ENCODE measurements around the gene DIS3L2. TPM values are rescaled to one million over a fixed set of nuclear protein-coding genes. Genes with fewer than 3 reads are reported as not detected.
"Not testable (repeated sequence)": the region's sequence is repeated elsewhere in the genome, so short reads cannot be mapped to it uniquely, and the experiment has no call there.

The DIS3L2 gene
- total RNA-seq, 1 experiment from 2014 or later = 28.5 TPM

DNA sequence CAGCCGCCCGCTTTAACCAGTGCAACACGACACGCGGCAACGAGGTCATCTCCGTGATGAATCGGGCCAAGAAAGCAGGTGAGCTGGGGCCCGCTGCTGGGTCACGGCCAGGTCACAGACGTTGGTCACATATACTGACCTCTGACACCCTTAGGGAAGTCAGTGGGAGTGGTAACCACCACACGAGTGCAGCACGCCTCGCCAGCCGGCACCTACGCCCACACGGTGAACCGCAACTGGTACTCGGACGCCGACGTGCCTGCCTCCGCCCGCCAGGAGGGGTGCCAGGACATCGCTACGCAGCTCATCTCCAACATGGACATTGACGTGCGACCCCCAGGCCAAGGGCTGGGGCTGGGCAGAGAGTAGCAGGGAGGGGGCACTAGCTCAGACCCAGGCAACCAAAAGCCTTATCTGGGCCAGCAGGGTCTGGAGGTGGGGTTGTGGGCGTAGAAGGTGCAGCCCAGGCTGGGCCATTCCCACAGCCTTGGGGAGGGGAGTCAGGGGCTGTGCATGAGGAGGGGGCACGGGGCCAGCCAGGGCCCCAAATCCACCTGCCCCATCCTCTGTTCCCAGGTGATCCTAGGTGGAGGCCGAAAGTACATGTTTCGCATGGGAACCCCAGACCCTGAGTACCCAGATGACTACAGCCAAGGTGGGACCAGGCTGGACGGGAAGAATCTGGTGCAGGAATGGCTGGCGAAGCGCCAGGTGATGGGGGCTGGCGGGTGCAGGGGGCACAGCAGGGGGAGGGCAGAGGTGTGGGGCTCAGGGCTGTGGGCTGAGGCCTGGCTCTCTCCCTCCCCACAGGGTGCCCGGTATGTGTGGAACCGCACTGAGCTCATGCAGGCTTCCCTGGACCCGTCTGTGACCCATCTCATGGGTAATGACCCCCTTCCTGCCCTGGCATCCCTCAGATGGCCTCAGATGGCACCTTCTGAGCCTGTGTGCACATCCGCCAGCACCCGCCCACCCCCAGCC is 418.4 kb downstream of the DIS3L2 start:
- H3K4me3 Mint-ChIP-seq, POLR2A ChIA-PET, ATAC-seq, H3K4me1 Mint-ChIP-seq, H3K9me3 Mint-ChIP-seq, H3K36me3 Mint-ChIP-seq, H3K27ac Mint-ChIP-seq: not testable (repeated sequence)
- H3K27me3 Mint-ChIP-seq (ENCODE audit: low read depth) = peaks cover 28% of the 10 kb centered on the region
- peak; percentile 10 for DNase-seq (ENCODE audit: low spot score)
- CTCF ChIA-PET = interaction anchor here (1.3 to 6.1 kb wide), 2 partner anchors 13 to 57 kb away, joined by 3 to 48 read pairs; no protein-coding TSS in a partner anchor

DNA sequence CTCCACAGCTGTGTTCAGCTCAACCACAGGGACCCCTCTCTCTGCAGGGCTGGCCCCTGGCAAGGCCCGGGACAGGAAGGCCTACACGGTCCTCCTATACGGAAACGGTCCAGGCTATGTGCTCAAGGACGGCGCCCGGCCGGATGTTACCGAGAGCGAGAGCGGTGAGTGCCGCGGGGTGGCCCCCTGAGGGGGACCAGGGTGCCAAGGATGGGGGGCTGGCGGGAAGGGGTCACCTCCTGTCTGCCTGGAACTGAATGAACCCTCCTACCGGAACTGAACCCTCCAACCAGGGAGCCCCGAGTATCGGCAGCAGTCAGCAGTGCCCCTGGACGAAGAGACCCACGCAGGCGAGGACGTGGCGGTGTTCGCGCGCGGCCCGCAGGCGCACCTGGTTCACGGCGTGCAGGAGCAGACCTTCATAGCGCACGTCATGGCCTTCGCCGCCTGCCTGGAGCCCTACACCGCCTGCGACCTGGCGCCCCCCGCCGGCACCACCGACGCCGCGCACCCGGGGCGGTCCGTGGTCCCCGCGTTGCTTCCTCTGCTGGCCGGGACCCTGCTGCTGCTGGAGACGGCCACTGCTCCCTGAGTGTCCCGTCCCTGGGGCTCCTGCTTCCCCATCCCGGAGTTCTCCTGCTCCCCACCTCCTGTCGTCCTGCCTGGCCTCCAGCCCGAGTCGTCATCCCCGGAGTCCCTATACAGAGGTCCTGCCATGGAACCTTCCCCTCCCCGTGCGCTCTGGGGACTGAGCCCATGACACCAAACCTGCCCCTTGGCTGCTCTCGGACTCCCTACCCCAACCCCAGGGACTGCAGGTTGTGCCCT is 419.9 kb downstream of the DIS3L2 start:
- POLR2A ChIA-PET, H3K4me1 Mint-ChIP-seq, CTCF ChIA-PET, H3K27ac Mint-ChIP-seq, H3K36me3 Mint-ChIP-seq, H3K4me3 Mint-ChIP-seq, H3K9me3 Mint-ChIP-seq: not testable (repeated sequence)
- H3K27me3 Mint-ChIP-seq (ENCODE audit: low read depth) = peaks cover 43% of the 10 kb centered on the region
- peak; percentile 59 for ATAC-seq
- DNase-seq (ENCODE audit: low spot score) = peak; percentile 52

DNA sequence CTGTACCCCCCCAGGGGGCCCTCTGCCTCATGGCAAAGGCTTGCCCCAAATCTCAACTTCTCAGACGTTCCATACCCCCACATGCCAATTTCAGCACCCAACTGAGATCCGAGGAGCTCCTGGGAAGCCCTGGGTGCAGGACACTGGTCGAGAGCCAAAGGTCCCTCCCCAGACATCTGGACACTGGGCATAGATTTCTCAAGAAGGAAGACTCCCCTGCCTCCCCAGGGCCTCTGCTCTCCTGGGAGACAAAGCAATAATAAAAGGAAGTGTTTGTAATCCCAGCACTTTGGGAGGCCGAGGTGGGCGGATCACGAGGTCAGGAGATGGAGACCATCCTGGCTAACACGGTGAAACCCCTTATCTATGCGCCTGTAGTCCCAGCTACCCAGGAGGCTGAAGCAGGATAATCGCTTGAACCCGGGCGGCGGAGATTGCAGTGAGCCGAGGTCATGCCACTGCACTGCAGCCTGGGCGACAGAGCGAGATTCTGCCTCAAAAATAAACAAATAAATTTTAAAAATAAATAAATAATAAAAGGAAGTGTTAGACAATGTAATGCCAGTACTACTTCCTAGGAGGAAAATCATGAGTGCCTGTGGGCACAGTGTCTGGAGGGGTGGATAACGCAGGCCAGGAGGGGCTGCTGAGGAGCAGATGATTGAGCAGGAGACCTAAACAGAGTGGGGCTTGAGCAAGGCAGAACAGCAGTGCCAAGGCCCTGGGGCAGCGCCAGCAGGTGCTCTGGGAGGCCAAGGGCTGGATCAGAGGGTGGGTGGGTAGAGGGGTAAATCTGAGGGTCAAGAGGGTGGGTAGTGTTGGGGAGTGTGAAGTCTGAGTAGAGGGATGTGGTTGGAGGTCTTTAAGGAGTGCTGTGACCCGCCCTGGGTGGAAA is 421.1 kb downstream of the DIS3L2 start:
- TF ChIP-seq, protein P1, sequence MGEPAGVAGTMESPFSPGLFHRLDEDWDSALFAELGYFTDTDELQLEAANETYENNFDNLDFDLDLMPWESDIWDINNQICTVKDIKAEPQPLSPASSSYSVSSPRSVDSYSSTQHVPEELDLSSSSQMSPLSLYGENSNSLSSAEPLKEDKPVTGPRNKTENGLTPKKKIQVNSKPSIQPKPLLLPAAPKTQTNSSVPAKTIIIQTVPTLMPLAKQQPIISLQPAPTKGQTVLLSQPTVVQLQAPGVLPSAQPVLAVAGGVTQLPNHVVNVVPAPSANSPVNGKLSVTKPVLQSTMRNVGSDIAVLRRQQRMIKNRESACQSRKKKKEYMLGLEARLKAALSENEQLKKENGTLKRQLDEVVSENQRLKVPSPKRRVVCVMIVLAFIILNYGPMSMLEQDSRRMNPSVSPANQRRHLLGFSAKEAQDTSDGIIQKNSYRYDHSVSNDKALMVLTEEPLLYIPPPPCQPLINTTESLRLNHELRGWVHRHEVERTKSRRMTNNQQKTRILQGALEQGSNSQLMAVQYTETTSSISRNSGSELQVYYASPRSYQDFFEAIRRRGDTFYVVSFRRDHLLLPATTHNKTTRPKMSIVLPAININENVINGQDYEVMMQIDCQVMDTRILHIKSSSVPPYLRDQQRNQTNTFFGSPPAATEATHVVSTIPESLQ (CRISPR knock-in tag; IDR thresholded peaks at IDR 0.05) = no peak
- TF ChIP-seq ELF4 (CRISPR knock-in tag; IDR thresholded peaks at IDR 0.05; ENCODE audit: low read depth) (no peak), TP53 (CRISPR knock-in tag; IDR thresholded peaks at IDR 0.05) (no peak), ZNF423 (CRISPR knock-in tag; IDR thresholded peaks at IDR 0.05) (no peak), HMGA2 (CRISPR knock-in tag; IDR thresholded peaks at IDR 0.05) (no peak)
- Mint-ChIP-seq H3K36me3 (no peaks in the 10 kb centered on the region; the same call in 1 of the 2 replicates), H3K4me1 (peaks cover 9% of the 10 kb centered on the region), H3K4me3 (no peak overlapping the region), H3K27ac (no peak overlapping the region), H3K27me3 (ENCODE audit: low read depth) (peaks cover 54% of the 10 kb centered on the region), H3K9me3 (no peaks in the 10 kb centered on the region)
- DNase-seq (ENCODE audit: low spot score) (no peak), ATAC-seq (no peak)
- ChIA-PET POLR2A (no interaction called here), CTCF (interaction anchor here (1.0 kb wide), 1 partner anchor 482 kb away, joined by 3 read pairs; no protein-coding TSS in a partner anchor)

DNA sequence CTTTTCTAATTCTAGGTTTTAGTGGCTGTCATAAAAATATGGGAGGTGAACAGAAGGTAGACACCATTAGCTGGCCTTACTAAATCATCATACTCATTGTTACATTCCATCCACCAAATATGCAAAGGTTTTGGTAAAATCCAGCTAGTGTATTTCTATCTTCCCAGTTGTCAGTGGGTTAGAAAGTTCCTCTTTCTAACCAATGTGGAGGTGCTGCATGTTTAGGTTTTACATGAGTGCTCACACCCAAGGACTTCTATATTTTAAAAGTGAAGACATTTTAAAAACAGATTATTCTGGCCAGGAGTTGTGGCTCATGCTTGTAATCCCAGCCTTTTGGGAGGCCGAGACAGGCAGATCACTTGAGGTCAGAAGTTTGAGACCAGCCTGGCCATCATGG is 423.0 kb downstream of the DIS3L2 start:
- Mint-ChIP-seq H3K4me1 (peaks cover 14% of the 10 kb centered on the region), H3K27me3 (ENCODE audit: low read depth) (peaks cover 73% of the 10 kb centered on the region), H3K4me3 (no peak overlapping the region), H3K9me3 (no peaks in the 10 kb centered on the region), H3K36me3 (no peaks in the 10 kb centered on the region; the same call in 1 of the 2 replicates), H3K27ac (no peak overlapping the region)
- DNase-seq (ENCODE audit: low spot score) (no peak), ATAC-seq (no peak)
- ChIA-PET CTCF (no interaction called here), POLR2A (no interaction called here)
- TF ChIP-seq ELF4 (CRISPR knock-in tag; IDR thresholded peaks at IDR 0.05; ENCODE audit: low read depth) (no peak), GABPB1 (CRISPR knock-in tag; IDR thresholded peaks at IDR 0.05) (no peak), GRHL2 (CRISPR knock-in tag; IDR thresholded peaks at IDR 0.05; ENCODE audit: insufficient replicate concordance, severe bottlenecking) (no peak), TEAD4 (CRISPR knock-in tag; IDR thresholded peaks at IDR 0.05) (no peak), ZNF138 (CRISPR knock-in tag; conservative IDR thresholded peaks at IDR 0.05) (no peak), ETV6 (CRISPR knock-in tag; IDR thresholded peaks at IDR 0.05) (no peak), ZNF423 (CRISPR knock-in tag; IDR thresholded peaks at IDR 0.05) (no peak), NR2C2 (CRISPR knock-in tag; IDR thresholded peaks at IDR 0.05) (no peak), KAT7 (CRISPR knock-in tag; IDR thresholded peaks at IDR 0.05; ENCODE audit: borderline replicate concordance) (no peak), MYBL2 (CRISPR knock-in tag; IDR thresholded peaks at IDR 0.05) (no peak)
- TF ChIP-seq, protein P2, sequence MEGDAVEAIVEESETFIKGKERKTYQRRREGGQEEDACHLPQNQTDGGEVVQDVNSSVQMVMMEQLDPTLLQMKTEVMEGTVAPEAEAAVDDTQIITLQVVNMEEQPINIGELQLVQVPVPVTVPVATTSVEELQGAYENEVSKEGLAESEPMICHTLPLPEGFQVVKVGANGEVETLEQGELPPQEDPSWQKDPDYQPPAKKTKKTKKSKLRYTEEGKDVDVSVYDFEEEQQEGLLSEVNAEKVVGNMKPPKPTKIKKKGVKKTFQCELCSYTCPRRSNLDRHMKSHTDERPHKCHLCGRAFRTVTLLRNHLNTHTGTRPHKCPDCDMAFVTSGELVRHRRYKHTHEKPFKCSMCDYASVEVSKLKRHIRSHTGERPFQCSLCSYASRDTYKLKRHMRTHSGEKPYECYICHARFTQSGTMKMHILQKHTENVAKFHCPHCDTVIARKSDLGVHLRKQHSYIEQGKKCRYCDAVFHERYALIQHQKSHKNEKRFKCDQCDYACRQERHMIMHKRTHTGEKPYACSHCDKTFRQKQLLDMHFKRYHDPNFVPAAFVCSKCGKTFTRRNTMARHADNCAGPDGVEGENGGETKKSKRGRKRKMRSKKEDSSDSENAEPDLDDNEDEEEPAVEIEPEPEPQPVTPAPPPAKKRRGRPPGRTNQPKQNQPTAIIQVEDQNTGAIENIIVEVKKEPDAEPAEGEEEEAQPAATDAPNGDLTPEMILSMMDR (IDR thresholded peaks at IDR 0.05) = no peak
- TF ChIP-seq, protein P3, sequence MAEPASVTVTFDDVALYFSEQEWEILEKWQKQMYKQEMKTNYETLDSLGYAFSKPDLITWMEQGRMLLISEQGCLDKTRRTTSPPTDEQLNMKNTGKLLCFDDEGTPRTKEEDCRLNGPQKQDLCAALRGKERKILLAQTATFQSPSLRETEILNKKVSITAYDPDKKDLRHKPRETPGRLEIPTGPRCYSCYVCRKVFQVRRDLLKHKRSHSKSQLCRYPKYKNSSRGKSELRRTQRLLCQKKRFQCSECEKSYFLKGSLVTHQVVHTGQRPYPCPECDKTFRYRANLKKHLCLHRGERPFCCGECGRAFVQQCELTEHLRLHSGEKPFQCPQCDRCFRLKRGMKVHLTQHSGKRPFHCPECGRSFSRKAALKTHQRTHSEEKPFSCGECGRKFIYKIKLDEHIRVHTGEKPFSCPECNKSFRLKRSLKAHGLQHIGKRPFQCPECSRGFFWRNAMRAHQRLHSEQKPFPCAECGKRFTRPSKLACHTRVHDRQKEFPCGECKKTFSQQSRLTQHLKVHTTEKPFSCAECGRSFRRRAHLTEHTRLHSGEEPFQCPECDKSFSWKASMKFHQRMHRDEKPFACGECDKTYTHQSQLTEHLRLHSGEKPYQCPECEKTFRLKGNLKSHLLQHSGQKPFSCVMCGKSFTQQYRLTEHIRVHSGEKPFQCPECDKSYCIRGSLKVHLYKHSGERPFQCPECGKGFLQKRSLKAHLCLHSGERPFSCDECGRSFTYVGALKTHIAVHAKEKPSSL (CRISPR knock-in tag; conservative IDR thresholded peaks at IDR 0.05) = no peak
- TF ChIP-seq, protein P4, sequence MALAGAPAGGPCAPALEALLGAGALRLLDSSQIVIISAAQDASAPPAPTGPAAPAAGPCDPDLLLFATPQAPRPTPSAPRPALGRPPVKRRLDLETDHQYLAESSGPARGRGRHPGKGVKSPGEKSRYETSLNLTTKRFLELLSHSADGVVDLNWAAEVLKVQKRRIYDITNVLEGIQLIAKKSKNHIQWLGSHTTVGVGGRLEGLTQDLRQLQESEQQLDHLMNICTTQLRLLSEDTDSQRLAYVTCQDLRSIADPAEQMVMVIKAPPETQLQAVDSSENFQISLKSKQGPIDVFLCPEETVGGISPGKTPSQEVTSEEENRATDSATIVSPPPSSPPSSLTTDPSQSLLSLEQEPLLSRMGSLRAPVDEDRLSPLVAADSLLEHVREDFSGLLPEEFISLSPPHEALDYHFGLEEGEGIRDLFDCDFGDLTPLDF (CRISPR knock-in tag; IDR thresholded peaks at IDR 0.05) = no peak

Measured in WTC11 (cell line).